GM21717 (cell line): ENCODE results near the gene SNAPIN.

Source experiments
- ATAC-seq: cut with Tn5 transposase; IDR thresholded peaks from one replicate; pipeline ENCODE4 v1.9.1; 2021; ENCODE audit warnings: mild to moderate bottlenecking, moderate library complexity; ENCODE audit not compliant: unreplicated experiment

Gene SNAPIN

GRCh38 chr1:153699768-153700167 is 41.3 kb downstream of the SNAPIN start:
- ATAC-seq, result no peak

GRCh38 chr1:153705484-153705883 is 47.0 kb downstream of the SNAPIN start:
- ATAC-seq, result no peak

GRCh38 chr1:153711026-153711425 is 52.5 kb downstream of the SNAPIN start:
- ATAC-seq, result no peak
